Measurements from ENCODE around the gene DNAJC15.
"Not testable (repeated sequence)": the region's sequence is repeated elsewhere in the genome, so short reads cannot be mapped to it uniquely, and the experiment has no call there.

The DNAJC15 gene

GRCh38 chr13:43044720-43045301 lies 21.4 kb downstream of the DNAJC15 start:
- FAIRE-seq = no peak
- no peak for DNase-seq (ENCODE audit: low spot score)

DNA sequence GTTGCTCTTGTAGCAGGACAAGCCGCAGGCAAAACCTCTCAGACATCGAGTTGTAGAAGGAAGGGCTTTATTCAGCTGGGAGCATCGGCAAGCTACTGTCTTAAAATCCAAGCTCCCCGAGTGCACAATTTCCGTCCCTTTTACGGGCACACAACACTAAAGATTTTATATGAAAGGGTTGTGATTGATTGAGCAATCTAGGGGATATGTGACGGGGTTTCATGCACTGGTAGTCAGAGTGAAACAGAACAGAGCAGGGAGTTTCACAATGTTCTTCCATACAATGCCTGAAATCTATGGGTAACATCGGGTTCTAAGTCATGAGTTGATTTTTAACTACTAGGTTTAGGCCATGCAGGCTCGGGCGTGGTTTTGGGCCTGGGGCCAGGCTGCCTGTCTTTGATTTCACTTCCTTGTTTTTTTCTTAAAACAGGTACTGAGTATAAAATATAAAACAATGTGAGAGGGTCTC lies 22.0 kb downstream of the DNAJC15 start:
- DNase-seq (ENCODE audit: low spot score); FAIRE-seq: not testable (repeated sequence)

DNA sequence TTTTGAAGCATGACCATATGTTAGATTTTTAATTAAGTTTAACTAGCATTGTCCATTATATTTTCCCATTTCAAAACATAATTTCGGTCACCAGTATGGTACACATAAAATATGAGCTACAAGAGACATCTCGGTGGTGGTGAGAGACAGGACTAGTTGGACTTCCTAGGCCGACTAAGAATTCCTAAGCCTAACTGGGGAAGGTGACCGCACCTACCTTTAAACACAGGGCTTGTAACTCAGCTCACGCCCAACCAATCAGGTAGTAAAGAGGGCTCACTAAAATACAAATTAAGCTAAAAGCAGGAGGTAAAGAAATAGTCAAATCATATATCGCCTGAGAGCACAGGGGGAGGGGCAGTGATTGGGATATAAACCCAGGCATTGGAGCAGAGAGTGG lies 22.9 kb downstream of the DNAJC15 start:
- no peak for FAIRE-seq
- no peak for DNase-seq (ENCODE audit: low spot score)

DNA sequence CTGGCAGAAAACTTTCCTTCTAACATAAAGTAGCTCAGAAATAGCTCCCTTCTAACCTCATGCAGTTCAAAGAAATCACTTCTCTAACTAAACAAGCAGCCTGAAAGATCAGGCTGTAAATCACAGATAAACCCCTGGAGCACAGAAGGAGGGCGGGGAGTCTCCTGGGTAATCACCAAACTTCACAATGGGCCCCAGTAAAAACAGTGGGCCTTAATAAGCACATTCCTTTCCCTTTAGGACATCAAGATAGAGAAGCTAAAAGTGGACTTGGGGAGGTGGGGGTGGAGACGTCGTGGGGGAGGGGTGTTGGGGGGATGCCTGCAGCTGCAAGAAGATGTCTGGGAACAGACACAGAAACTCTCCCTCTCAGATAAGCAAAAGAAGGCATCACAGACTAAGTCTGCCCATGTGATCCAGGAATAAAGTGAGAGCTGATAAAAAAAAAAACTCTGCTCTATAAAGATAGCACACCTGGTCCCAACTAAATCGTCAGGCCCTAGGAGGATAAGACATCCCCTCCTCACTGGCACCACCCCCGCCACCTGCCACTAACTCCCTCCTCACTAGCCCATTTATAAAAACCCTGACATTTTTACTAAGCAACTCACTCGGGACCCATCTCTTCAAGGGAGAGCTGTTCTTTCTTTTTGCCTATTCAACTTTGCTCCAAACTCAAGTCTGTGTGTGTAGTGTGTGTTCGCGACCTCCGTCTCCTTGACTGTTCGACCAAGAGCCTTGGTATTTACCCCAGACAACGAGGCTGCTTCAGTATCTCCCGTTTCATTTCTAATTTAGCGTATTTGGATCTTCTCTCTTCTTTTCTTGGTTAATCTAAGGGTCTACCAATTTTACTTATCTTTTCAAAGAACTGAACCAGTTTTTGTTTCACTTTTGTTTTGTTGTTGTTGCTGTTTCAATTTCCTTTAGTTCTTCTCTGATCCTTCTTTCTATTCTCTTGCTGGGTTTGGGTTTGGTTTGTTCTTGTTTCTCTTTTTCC lies 31.7 kb downstream of the DNAJC15 start:
- peak; percentile 29 for DNase-seq (ENCODE audit: low spot score)
- FAIRE-seq = no peak

- DNase-seq (ENCODE audit: low spot score) (peak; percentile 1), FAIRE-seq (no peak)
Measured at GRCh38 chr13:43057653-43058317, 34.4 kb downstream of the DNAJC15 start.

DNA sequence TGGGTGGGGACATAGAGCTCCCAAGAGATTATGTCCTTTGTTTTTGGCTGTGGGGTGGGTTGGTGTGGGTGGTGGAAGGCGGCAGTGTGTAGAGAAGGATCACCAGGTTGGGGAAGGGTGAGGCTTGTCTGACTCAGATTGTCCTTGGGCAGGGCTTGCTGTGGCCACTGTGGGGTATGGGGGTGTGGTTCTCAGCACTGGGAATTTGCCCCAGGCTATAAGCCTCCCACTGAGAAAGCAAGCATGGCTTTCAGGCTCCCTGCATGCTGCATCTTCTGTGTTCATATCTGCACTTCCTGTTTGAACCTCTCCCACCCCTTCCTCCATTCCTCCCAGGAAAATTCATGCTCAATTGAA lies 34.9 kb downstream of the DNAJC15 start:
- FAIRE-seq = no peak
- DNase-seq (ENCODE audit: low spot score) = peak; percentile 36

DNA sequence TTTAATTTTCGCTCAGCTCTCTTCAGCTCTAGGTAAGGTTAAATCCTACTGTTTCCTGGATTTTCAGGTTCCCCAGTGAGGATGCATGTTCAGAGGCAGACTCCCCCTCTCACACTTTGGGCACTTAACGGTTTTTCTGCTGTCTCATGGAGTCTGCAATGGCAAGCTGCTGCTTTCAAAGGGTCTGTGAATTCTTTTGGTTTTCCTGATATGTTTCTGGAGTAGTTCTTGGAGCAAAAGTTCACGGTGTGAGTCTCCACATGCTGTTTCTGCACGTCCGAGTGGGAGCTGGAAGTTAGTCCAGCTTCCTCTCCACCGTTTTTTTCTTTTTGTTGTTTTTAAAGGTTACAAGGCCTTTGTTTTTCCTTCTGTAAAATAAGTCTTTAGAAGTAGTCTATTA lies 35.4 kb downstream of the DNAJC15 start:
- FAIRE-seq (no peak), DNase-seq (ENCODE audit: low spot score) (no peak)

DNA sequence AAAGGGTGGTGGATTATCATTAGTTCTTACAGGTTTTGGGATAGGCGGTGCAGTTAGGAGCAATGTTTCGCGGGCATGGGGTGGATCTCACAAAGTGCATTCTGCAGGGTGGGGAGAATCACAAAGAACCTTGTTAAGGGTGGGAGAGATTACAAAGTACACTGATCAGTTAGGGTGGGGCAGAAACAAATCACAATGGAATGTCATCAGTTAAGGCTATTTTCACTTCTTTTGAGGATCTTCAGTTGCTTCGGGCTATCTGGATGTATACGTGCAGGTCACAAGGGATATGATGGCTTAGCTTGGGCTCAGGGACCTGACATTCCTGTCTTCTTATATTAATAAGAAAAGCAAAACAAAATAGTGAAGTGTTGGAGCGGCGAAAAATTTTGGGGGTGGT lies 36.4 kb downstream of the DNAJC15 start:
- DNase-seq (ENCODE audit: low spot score); FAIRE-seq: not testable (repeated sequence)

DNA sequence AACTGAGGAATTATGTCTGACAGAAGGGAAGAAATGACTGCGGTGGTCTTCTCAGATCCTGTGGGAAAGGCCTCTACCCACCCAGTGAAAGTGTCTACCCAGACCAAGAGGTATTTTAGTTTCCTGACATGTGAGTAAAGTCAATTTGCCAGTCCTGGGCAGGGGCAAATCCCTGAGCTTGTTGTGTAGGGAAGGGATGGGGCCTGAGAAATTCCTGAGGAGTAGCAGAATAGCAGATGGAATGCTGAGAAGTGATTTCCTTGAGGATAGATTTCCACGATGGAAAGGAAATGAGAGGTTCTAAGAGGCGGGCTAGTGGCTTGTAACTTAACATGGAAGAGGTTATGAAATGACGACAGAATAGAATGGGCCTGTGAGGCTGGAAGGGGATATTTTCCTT lies 37.4 kb downstream of the DNAJC15 start:
- not testable (repeated sequence) for DNase-seq (ENCODE audit: low spot score); FAIRE-seq

DNA sequence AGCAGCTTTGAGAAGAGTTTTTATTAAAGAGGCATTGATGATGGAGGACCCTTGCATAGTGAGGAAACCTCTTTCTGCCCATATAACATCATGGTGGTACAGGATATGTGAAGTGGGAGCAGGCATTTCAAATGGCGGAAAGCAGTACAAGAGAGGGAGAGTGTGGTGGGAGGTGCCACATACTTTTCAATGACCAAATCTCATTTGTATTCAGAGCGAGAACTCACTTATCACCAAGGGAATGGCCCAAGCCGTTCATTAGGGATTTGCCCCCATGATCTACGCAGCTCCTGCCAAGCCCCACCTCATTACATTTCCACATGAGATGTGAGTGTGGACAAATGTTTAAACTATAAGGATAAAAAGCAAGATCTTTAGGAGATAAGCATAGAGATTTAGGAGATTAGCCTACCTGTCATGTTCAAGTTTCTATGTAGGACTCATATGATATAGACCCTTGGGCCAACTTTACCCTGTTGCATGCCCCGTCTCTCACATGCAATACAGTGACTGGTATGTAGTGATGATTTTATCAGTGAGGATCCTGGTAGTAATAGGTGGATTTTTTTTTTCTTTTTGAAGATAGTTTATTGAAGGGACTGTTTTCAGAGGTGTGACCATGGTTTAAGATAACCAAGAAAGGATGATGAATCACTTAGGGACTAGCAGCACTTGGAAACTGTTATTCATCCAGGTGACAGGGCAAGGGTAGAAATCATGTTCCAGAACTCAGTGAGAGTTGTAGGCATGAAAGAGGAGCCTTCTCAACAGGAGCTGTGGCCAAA lies 38.3 kb downstream of the DNAJC15 start:
- DNase-seq (ENCODE audit: low spot score) (no peak), FAIRE-seq (no peak)

- no peak for FAIRE-seq
Measured at GRCh38 chr13:43071824-43072223, 48.4 kb downstream of the DNAJC15 start.

GRCh38 chr13:43072394-43072793 lies 49.0 kb downstream of the DNAJC15 start:
- FAIRE-seq (no peak), DNase-seq (ENCODE audit: low spot score) (no peak)

More at GRCh38 chr13:43071824-43072223, 48.4 kb downstream of the DNAJC15 start:
- no peak for DNase-seq (ENCODE audit: low spot score)

- FAIRE-seq = no peak
- no peak for DNase-seq (ENCODE audit: low spot score)
Measured at GRCh38 chr13:43074824-43075510, 51.6 kb downstream of the DNAJC15 start.

DNA sequence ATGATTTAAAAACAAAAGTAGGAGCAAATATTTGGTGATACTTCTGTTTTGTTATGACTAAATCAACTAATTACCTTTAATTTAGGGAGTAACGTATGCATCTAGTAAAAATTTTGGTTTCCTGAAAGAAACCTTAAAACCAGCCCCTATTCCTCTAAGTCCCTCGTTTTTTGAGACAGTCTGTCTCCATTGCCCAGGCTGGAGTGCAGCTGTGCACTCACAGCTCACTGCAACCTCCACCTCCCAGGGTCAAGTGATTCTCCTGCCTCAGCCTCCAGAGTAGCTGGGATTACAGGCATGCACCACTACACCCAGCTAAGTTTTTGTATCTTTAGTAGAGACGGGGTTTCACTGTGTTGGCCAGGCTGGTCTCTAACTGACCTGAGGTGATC lies 52.1 kb downstream of the DNAJC15 start:
- DNase-seq (ENCODE audit: low spot score); FAIRE-seq: not testable (repeated sequence)

- DNase-seq (ENCODE audit: low spot score) (no peak), FAIRE-seq (no peak)
Measured at GRCh38 chr13:43077046-43077445, 53.7 kb downstream of the DNAJC15 start.

GRCh38 chr13:43077461-43077860 lies 54.1 kb downstream of the DNAJC15 start:
- DNase-seq (ENCODE audit: low spot score) (no peak), FAIRE-seq (no peak)

DNA sequence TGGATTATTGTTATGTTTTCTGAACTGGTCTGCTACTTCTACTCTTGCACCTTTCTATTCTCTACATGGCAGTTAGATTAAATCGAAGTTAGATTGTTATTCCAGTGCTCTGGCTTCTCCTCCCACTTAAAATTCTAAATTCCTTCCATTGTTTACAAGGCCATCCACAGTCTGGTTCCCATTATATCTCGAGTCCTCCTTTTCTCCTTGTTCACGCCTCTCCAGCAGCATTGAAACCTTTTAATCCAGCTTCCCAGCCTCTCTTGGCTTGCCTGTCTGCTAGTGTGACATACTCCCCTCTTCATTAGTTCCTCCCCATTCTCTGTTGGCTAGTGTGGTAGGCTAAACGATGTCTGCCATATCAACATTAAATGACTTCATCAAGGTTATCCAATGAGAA lies 54.5 kb downstream of the DNAJC15 start:
- no peak for FAIRE-seq
- no peak for DNase-seq (ENCODE audit: low spot score)

GRCh38 chr13:43078399-43078798 lies 55.0 kb downstream of the DNAJC15 start:
- DNase-seq (ENCODE audit: low spot score) = no peak
- FAIRE-seq = no peak

- FAIRE-seq = no peak
- no peak for DNase-seq (ENCODE audit: low spot score)
Measured at GRCh38 chr13:43079392-43079931, 56.1 kb downstream of the DNAJC15 start.

- no peak for FAIRE-seq
- no peak for DNase-seq (ENCODE audit: low spot score)
Measured at GRCh38 chr13:43080199-43080598, 56.8 kb downstream of the DNAJC15 start.

Data from urothelium cell line (cell line).